ENCODE data around the gene DNAI2.

DNA sequence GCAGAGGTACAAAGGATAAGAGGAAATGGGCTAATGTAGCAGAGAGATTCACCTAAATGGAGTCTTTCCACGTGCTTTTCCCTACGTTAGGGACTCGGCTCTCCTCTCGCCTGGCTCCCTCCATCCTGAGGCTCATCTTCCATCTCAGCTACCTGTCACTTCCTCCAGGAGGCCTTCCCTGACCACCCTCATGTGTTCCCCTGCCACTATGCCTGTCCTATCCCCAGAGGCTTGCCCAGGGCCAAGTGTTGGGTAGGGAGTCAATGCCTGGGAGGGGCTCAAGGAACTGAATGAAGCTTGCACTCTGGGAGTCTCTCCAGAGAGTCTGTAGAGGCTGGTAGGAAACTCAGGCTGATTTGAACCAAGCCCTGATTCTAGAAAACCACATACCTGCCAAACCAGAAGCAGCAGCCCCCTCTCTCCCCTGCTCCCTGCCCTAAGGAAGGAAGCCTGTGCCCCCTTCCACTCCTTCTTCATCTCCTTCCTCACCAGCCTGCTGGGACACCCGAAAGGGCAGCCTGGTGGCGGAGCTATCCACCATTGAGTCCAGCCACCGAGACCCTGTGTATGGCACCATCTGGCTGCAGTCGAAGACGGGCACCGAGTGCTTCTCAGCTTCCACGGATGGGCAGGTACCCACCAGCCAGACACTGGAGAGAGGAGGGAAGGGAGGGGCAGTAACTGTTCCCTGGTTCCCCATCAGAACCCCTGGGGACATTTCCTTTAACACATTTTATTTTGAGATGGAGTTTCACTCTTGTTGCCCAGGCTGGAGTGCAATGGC lies 25.4 kb downstream of the DNAI2 start:
- TF ChIP-seq ZNF70 (CRISPR knock-in tag; IDR thresholded peaks at IDR 0.05) (no peak), SNAI2 (CRISPR knock-in tag; IDR thresholded peaks at IDR 0.05) (no peak), ZFP3 (CRISPR knock-in tag; IDR thresholded peaks at IDR 0.05) (no peak), RARB (CRISPR knock-in tag; IDR thresholded peaks at IDR 0.05) (no peak), ZFP30 (CRISPR knock-in tag; IDR thresholded peaks at IDR 0.05) (no peak), ISL1 (CRISPR knock-in tag; IDR thresholded peaks at IDR 0.05) (no peak), POU6F1 (CRISPR knock-in tag; IDR thresholded peaks at IDR 0.05; ENCODE audit: borderline replicate concordance, low read depth) (no peak), OSR1 (CRISPR knock-in tag; IDR thresholded peaks at IDR 0.05) (no peak), PPARA (CRISPR knock-in tag; IDR thresholded peaks at IDR 0.05; ENCODE audit: borderline replicate concordance) (no peak), ARNTL (CRISPR knock-in tag; IDR thresholded peaks at IDR 0.05; ENCODE audit: borderline replicate concordance, low read depth) (no peak), TOX (CRISPR knock-in tag; IDR thresholded peaks at IDR 0.05; ENCODE audit: borderline replicate concordance) (no peak)
- TF ChIP-seq, protein P1, sequence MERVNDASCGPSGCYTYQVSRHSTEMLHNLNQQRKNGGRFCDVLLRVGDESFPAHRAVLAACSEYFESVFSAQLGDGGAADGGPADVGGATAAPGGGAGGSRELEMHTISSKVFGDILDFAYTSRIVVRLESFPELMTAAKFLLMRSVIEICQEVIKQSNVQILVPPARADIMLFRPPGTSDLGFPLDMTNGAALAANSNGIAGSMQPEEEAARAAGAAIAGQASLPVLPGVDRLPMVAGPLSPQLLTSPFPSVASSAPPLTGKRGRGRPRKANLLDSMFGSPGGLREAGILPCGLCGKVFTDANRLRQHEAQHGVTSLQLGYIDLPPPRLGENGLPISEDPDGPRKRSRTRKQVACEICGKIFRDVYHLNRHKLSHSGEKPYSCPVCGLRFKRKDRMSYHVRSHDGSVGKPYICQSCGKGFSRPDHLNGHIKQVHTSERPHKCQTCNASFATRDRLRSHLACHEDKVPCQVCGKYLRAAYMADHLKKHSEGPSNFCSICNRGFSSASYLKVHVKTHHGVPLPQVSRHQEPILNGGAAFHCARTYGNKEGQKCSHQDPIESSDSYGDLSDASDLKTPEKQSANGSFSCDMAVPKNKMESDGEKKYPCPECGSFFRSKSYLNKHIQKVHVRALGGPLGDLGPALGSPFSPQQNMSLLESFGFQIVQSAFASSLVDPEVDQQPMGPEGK (CRISPR knock-in tag; IDR thresholded peaks at IDR 0.05; ENCODE audit: borderline replicate concordance) = no peak

Measured in SK-N-SH treated with all-trans-retinoic acid at 6 μM for 48 hours (cell line).